Measurements from ENCODE around the gene ZBTB7A.

- TF ChIP-seq CTCF (conservative IDR thresholded peaks at IDR 0.05; ENCODE audit: low read depth, low read length) (no peak), EZH2 (IDR thresholded peaks at IDR 0.05; ENCODE audit: borderline replicate concordance, low read depth, low read length, poor library complexity, severe bottlenecking) (no peak)
Measured at GRCh38 chr19:4015705-4016402, 50.8 kb downstream of the ZBTB7A start.

All from A673 (cell line).